HuH-7 (cell line): ENCODE data around the gene MYOM1.
"Not testable (repeated sequence)": the region's sequence is repeated elsewhere in the genome, so short reads cannot be mapped to it uniquely, and the experiment has no call there.

ENCODE experiments used
- DNase-seq: peaks from one replicate; pipeline ENCODE4 v3.0.0; 2011; ENCODE audit warnings: low spot score

Gene MYOM1

GRCh38 chr18:3248658-3249359 is 29.0 kb upstream of the MYOM1 start:
- no peak for DNase-seq

GRCh38 chr18:3248062-3248657 is 28.4 kb upstream of the MYOM1 start:
- no peak for DNase-seq

- peak; percentile 90 for DNase-seq
Measured at GRCh38 chr18:3247240-3248061, 27.7 kb upstream of the MYOM1 start, which contains the start of gene MYL12A. TSS of gene MYL12A (plus strand) at chr18:3247801. CDS start at chr18:3253248, 5,447 bp downstream.

GRCh38 chr18:3246635-3247239 is 27.0 kb upstream of the MYOM1 start:
- DNase-seq, result no peak

- peak; percentile 74 for DNase-seq
Measured at GRCh38 chr18:3245853-3246634, 26.3 kb upstream of the MYOM1 start.

GRCh38 chr18:3245185-3245564 is 25.4 kb upstream of the MYOM1 start:
- no peak for DNase-seq

GRCh38 chr18:3238742-3239141 is 19.0 kb upstream of the MYOM1 start:
- no peak for DNase-seq

GRCh38 chr18:3236470-3236869 is 16.7 kb upstream of the MYOM1 start:
- no peak for DNase-seq

GRCh38 chr18:3235846-3236245 is 16.1 kb upstream of the MYOM1 start:
- no peak for DNase-seq

GRCh38 chr18:3234457-3234856 is 14.7 kb upstream of the MYOM1 start:
- DNase-seq, result no peak

GRCh38 chr18:3233433-3234168 is 13.8 kb upstream of the MYOM1 start:
- no peak for DNase-seq

- DNase-seq, result no peak
Measured at GRCh38 chr18:3233004-3233403, 13.2 kb upstream of the MYOM1 start.

- no peak for DNase-seq
Measured at GRCh38 chr18:3230401-3231334, 10.9 kb upstream of the MYOM1 start.

- no peak for DNase-seq
Measured at GRCh38 chr18:3226048-3226447, 6.3 kb upstream of the MYOM1 start.

GRCh38 chr18:3225588-3225987 is 5.8 kb upstream of the MYOM1 start:
- no peak for DNase-seq

GRCh38 chr18:3224223-3224622 is 4.5 kb upstream of the MYOM1 start:
- DNase-seq, result no peak

- DNase-seq, result no peak
Measured at GRCh38 chr18:3223356-3223755, 3.6 kb upstream of the MYOM1 start.

- no peak for DNase-seq
Measured at GRCh38 chr18:3221496-3221895, 1.7 kb upstream of the MYOM1 start.

- DNase-seq, result not testable (repeated sequence)
Measured at GRCh38 chr18:3220868-3221267, 1.1 kb upstream of the MYOM1 start.

- no peak for DNase-seq
Measured at GRCh38 chr18:3219241-3219630, 532 bp downstream of the MYOM1 start.
